SKM-1 treated with dmso at 0.1 percent for 144 hours (cell line): ENCODE data around the gene NCCRP1.

ENCODE experiments used
- DNase-seq: peaks from one replicate; lab custom pipeline; 2025; ENCODE audit not compliant: unreplicated experiment; lab: John Stamatoyannopoulos, UW

Gene NCCRP1

GRCh38 chr19:39164289-39164688 lies 32.5 kb upstream of the NCCRP1 start:
- no peak for DNase-seq

- DNase-seq = no peak
Measured at GRCh38 chr19:39165857-39166256, 30.9 kb upstream of the NCCRP1 start.

GRCh38 chr19:39166571-39167391 lies 30.0 kb upstream of the NCCRP1 start:
- no peak for DNase-seq

GRCh38 chr19:39167461-39168257 lies 29.1 kb upstream of the NCCRP1 start:
- DNase-seq = no peak

- DNase-seq = no peak
Measured at GRCh38 chr19:39168258-39169142, 28.3 kb upstream of the NCCRP1 start.

GRCh38 chr19:39169143-39169810 lies 27.5 kb upstream of the NCCRP1 start:
- DNase-seq = no peak

GRCh38 chr19:39170386-39171231 lies 26.2 kb upstream of the NCCRP1 start:
- DNase-seq = no peak

- no peak for DNase-seq
Measured at GRCh38 chr19:39171479-39172465, 25.0 kb upstream of the NCCRP1 start.

- DNase-seq = no peak
Measured at GRCh38 chr19:39172700-39173501, 23.9 kb upstream of the NCCRP1 start.

GRCh38 chr19:39173502-39173991 lies 23.2 kb upstream of the NCCRP1 start:
- DNase-seq = no peak

- DNase-seq = no peak
Measured at GRCh38 chr19:39174142-39174541, 22.6 kb upstream of the NCCRP1 start.

GRCh38 chr19:39174558-39175544 lies 21.9 kb upstream of the NCCRP1 start:
- no peak for DNase-seq

- DNase-seq = no peak
Measured at GRCh38 chr19:39175564-39175963, 21.2 kb upstream of the NCCRP1 start.

GRCh38 chr19:39177110-39177699 lies 19.6 kb upstream of the NCCRP1 start:
- DNase-seq = no peak

GRCh38 chr19:39177736-39178135 lies 19.0 kb upstream of the NCCRP1 start:
- no peak for DNase-seq
